Caki2 (cell line): ENCODE measurements around the gene ENO1. TPM values are rescaled to one million over a fixed set of nuclear protein-coding genes. Genes with fewer than 3 reads are reported as not detected.
"Not testable (repeated sequence)": the region's sequence is repeated elsewhere in the genome, so short reads cannot be mapped to it uniquely, and the experiment has no call there.

Experiments used
- DNase-seq: peaks from one replicate; pipeline ENCODE4 v3.0.0-alpha.2; 2015; ENCODE audit warnings: low read depth
- in situ Hi-C: cut with HindIII; loops from 2 replicates; pipeline ENCODE4 v1.10.0; 2016; ENCODE audit warnings: low sequenced_read_pairs, low pct_unique_long_range_greater_than_20kb, mixed read lengths
- total RNA-seq: library from RNA; depleted of rRNA; stranded (reverse); fragments of >200 nt; shearing (Covaris generic); gene quantifications from 2 replicates; pipeline ENCODE4 v1.2.3, GENCODE V29; 2014; ENCODE audit warnings: low replicate concordance

Gene ENO1
- total RNA-seq, 1 experiment from 2014 or later, result 4,382 TPM

DNA sequence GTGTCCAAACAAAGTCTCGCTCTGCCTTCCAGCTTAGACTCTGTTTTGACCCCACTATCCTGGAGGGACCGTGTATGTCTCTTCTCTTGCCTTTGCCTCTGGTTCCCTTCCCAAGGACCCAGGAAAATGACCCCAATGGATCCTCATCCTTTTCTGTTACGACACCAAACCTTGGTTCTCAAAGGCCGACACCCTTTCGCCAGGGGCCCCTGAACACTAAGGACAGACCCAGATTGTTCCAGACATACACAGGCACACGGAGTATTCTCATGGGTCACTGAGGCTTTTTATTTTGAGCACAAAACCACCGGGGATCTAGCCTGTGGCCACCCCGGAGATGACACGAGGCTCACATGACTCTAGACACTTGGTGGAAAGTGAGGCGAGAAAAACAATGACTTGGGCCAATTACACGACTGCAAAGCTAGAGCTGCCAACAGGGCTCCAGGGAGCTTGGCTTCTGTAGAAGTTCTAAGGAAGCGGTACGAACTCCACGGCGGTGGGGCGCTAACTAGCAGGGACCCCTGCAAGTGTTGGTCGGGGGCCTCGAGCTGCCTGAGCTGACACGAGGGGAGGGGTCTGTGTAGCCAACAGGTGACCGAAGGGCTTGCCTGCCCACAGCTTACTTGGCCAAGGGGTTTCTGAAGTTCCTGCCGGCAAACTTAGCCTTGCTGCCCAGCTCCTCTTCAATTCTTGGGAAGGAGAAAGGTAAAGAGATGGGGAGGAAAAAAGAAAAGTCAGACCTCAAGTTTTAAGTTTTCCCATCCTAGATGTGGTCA lies 17.6 kb downstream of the ENO1 start:
- no peak for DNase-seq

DNA sequence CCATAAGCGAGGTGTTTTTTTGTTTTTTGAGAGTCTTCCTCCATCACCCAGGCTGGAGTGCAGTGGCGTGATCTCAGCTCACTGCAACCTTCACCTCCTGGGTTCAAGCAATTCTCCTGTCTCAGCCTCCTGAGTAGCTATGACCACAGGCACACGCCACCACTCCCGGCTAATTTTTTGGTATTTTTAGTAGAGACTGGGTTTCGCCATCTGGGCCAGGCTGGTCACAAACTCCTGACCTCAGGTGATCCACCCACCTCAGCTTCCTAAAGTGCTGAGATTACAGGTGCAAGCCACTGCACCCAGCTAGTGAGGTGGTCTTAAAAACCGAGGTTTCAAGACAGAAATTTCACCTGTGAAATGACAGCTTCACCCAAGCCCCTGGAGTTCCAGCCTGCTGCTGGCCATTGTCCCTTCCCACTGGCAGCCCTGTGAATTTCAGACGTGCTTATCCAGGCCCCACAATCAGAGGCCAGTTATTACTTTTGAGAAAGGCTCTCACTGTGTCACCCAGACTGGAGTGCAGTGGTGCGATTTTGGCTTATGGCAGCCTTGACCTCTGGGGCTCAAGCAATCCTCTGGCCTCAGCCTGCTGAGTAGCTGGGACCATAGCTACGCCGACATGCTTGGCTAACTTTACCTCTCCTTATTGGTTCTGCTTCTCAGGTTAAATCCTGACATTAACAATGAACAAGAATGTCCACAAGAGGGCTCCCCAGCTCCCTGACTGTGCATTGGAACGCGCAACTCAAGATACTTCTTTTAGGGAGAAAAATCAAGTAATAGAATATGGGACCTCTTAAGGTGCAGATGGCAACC lies 19.4 kb downstream of the ENO1 start:
- in situ Hi-C loops, result no loop called here

More for the DNA sequence above, 17.6 kb downstream of the ENO1 start:
- in situ Hi-C loops, result no loop called here

DNA sequence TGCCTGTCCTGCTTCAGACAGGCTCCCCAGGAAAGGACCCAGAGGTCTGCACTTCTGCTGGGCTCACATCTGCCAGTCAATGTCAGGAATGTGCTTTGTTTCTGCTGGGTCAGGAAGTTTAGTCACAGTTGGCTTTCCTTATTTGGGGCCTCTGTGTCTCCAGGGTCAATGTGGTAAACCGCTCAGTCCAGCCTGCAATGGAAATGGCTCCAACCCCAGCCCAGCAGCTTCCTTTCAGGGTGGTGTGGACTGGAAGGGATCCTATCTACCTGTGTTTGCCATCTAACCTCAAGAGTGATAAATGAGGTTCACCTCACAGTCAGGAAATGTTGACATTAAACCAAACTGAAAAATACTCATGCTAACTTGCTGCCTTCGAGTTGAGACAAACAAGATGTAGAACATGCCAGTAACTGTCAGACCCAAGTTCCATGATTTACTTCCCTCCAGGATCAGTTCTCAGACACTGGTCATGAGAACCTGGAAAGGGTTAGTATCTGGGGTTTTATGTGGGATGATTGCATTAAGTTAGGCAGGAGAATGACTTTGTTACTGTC lies 20.3 kb downstream of the ENO1 start:
- in situ Hi-C loops, result no loop called here
- peak; percentile 48 for DNase-seq

More for the DNA sequence above, 19.4 kb downstream of the ENO1 start:
- DNase-seq, result peak; percentile 83

DNA sequence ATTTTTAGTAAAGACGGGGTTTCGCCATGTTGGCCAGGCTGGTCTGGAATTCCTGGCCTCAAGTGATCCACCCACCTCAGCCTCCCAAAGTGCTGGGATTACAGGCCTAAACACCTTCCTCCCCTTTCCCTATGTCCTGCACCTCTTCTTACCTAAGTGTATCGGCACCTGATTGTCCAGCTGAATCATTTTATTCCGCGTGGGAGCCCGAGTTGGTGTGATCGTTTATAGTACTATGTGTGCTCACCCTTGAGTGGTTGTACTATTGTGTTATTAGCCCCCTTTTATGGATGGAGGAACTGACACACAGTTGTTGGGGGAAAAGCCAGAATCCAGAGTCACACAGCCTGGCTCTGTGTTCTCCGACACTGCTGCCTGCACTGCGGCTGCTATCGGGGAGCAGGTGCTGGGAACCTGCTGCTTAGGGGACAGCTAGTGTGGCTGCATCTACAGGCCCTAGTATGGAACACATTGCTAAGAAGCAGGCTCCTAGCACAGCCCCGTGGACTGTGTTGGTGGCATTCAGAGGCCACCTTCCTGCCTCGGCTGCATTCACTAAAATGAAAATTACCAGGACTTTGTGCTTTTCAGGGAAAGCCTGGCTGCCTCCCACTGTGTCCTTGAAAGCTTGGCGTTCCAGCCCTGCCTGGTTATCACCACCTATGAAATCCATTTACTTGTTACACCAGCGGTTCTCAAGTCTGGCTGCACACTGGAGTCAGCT lies 21.6 kb downstream of the ENO1 start:
- in situ Hi-C loops, result no loop called here
- no peak for DNase-seq

DNA sequence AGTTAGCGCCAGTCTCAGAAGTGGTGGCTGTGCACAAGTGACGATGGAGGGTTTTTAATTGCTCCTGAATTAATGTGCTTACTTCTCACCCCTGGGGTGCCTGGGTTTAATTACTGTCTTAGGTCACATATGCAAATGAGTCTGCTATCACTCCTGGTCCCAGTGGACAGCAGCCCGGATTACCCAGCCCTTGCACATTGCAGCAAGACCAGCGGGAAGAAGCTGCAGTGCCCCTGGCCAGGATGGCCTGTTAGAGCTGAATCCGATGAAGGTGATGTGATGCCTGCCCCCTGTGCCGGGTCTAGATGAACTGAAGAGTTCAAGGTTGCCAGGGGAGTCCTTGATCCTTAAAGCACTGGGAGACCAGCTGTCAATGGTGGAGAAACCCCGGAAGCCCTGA lies 24.2 kb downstream of the ENO1 start:
- no peak for DNase-seq
- in situ Hi-C loops, result no loop called here

DNA sequence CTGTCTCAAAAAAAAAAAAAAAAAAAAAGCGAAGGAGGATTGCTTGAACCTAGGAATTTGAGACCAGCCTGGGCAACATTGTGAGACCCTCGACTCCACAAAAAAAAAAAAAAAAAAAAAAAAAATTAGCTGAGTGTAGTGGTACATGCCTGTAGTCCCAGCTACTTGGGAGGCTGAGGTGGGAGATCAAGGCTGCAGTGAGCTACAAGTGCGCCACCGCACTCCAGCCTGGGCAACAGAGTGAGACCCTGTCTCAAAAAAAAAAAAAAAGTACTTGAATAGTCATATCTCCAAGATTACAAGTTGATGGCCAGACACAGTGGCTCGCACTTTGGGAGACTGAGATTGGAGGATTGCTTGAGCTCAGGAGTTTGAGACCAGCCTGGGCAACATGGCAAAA lies 27.4 kb downstream of the ENO1 start:
- in situ Hi-C loops, result no loop called here
- DNase-seq, result no peak

DNA sequence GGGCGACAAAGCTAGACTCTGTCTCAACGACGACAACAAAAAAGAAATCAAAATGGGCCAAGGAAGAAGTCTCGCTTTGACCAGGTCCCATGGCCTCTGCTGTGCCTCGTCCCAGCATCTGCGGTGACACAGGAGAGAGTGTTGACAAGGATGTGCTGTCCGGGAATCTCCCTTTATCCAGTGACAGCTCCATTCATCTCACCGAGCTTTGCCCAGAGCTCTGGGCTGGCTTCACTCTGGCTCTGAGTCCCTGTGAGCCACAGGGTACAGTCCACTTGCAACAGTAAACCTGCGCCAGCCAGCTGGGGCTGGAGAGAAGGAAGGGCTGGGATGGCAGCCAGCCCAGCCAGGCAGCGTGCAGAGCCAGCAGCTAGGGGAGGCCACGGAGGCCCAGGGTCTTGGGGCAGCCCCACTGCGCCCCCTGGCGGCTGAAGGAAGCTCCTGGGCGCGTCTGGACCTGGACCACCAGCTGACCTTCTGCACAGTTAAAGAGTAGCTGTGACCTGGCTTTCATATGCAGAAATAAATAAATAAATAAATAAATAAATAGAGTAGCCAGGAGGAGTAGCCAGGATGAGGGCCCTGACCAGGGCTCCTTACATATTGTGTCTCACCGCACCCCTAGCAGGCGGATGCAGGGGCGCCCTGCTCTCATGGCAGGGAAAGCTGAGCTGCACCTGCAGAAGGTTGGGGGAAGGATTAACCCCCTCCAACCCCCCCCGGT lies 29.7 kb downstream of the ENO1 start:
- peak; percentile 87 for DNase-seq
- in situ Hi-C loops, result no loop called here

DNA sequence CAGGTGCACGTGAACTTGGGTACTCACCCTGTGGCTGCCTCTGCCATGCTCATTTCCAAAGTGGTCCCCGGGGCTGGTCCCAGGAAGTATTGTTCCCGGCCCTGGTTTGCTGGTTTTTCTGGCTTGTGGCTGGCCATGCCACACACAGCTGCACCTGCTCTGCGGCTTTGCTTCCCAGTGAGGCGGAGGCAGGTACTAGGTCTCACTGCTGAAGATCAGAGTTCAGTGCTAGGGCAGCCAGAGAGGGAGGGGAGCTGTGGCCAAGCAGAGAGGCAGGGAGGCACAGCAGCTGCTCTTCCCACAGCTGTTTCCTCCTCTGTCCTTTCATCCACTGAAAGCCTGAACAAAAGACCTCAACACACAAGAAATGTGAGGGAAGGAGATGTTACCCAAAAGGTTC lies 30.5 kb downstream of the ENO1 start:
- DNase-seq, result no peak
- in situ Hi-C loops, result no loop called here

DNA sequence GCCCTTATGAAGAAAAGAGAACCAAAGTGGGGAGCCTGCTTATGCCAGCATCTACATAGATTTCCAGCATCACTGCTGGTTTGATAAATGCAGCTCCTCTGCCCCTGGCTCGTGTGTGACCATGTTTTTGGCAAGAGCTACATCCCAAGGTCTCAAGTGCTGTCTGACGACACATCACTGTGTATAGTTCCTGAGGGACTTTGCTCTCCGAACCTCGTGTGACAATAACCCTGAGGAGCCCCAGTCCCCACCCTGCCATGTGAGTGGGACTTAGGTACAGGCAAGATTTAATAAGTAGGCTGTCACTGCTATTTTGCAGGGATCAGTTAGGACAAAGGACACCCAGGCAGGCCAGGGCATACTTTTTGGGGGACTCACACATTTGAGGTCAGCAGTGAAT lies 32.2 kb downstream of the ENO1 start:
- in situ Hi-C loops, result no loop called here
- no peak for DNase-seq

DNA sequence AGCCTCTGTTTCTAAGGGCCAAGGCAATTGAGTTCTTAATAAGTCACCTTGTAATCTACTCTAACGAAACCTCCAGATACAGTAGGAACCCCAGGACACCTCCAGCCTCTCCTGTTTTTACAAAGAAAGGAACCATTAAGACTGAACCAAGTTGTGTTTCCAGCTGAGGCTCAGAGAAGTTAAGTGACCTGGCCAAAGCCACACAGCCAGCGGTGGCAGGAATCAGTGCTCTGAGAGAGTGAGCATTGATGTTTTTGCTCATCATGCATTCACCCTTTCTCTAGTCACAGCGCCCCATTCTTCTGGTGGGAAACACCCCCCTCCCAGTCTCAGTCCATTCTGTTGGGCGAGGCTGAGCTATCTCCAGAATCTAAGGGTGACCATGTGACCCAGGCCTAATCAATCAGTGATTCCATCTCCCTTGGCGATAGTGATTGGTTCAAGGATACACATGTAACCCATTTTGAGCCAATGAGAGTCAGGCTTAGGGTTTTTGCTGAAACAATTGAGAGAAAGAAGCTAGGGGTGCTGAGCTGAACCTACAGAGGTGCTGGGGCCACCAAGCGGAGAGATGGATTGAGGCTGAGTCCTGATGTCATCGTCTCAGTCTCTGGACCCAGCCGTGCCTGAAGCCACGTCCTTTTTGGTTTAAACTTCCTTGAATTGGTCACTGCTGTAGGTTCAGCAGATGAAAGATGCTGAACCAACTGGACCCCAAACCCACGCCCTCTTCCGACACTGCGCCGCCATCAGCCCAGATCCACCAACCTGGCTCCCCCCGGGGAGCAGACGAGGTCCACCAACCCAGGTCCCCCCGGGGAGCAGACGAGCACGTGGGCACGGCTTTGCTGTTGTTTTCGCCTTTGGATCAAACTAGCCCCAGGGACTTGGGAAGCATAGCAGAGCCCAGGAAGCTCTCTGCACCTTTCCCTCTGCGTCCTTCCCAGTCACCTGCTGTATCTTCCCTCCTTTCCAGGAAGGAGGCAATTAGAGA lies 33.1 kb downstream of the ENO1 start:
- DNase-seq, result no peak
- in situ Hi-C loops, result no loop called here

DNA sequence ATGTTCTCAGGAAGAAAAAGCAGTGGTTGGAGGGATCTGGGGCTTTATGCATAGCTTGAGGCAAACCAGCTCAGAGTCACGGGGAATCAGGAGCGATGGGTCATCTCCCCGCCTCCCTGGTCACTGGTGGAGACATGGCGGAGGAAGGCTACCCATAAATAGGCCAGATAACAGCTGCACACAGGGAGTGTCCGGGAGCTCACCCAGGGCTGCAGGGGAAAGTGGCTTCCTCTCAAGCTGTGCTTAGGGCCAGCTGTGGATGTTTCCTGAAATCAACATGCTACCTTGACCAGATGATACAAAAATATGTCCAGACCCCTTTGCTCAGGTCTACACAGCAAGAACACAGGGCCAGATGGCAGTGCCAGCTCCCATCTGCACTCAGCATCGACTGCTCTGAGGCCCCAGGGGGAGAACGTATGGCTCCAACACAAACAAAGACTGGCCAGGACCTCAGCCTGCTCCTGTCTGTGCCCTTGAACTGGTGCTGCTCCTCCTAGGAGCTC lies 33.9 kb downstream of the ENO1 start:
- no peak for DNase-seq
- in situ Hi-C loops, result no loop called here

DNA sequence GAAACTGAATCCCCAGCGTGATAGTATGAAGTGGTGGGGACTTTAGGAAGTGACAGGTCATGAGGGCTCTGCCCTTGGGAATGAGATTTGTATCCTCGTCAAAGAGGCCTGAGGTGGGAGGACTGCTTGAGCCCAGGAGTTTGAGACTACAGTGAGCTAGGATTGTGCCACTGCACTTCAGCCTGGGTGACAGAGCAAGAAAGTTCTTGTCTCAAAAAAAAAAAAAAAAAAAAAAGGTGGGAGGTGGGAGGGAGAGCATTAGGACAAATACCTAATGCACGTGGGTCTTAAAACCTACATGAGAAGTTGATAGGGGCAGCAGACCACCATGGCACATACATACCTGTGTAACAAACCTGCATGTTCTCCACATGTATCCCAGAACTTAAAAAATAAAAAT lies 37.1 kb downstream of the ENO1 start:
- no peak for DNase-seq
- in situ Hi-C loops, result no loop called here

DNA sequence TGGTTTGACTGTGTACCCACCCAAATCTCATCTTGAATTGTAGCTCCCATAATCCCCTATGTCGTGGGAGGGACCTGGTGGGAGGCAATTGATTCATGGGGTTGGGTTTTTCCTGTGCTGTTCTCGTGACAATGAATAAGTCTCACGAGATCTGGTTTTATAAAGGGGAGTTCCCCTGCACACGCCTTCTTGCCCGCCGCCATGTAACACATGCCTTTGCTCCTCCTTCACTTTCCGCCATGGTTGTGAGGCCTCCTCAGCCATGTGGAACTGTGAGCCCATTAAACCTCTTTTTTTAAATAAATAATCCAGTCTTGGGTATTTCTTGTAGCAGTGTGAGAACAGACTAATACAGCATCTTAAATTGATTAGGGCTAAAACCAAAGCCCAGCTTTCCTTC lies 38.5 kb downstream of the ENO1 start:
- in situ Hi-C loops, result no loop called here
- DNase-seq, result no peak

DNA sequence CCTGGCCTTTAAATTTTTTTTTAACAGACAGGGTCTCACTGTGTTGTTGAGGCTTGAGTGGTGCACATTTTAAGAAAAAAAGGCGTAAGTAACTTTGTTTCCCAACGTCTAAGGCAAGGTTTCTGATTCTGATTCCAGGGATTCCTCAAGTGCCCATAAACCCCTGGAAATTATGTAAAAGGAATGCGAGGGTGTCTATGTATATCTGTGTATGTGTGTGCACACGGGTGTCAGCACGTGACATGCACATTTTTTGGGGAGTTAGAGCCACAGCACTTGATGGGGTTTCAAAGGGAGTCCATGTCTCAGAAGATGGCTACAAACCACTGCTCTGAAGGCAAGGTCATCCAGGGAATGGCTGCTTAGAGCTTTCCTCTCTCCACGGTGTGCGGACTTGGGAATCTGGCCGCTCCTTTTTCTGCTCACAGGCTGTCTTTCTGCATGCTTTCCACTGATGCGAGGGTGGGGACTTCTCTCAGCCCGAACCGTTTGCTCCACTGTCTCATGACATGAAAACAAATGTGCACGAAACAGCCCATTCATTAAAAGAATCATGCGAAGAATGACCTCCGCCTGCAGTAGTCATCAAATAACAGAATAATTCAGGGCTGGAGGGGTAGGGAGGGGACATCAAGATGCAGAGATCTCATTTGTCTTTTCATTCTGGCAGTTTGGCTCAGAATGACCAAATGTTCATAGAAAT lies 42.4 kb downstream of the ENO1 start:
- in situ Hi-C loops, result no loop called here

DNA sequence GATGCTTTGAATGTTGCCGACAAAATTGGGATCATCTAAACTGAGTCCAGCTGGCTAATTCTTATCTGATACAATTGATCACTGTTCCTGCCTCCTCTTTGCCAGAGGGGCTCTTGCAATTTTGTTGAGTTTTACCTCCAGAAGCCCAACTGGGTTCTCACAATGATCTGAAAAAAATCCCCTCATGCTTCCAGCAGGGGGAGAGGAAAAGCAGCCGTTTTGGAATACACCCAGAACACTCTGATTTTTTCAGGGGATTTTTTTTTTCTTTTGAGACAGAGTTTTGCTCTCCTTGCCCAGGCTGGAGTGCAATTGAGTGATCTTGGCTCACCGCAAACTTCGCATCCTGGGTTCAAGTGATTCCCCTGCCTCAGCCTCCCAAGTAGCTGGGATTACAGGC lies 47.1 kb downstream of the ENO1 start:
- in situ Hi-C loops, result no loop called here
- DNase-seq, result no peak

More for the DNA sequence above, 42.4 kb downstream of the ENO1 start:
- no peak for DNase-seq

DNA sequence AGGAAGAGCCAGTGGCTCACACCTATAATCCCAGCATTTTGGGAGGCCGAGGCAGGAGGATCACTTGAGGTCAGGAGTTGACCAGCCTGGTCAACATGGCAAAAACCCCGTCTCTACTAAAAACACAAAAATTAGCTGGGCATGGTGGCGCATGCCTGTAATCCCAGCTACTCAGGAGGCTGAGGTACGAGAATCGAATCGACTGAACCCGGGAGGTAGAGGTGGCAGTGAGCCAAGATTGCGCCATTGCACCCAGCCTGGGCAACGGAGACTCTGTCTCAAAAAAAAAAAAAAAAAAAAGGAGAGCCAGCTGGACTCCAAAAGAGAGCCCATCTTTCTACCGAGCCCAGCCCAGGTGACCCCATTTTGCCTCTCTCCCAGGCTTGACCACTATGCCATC lies 47.8 kb downstream of the ENO1 start:
- in situ Hi-C loops, DNase-seq: not testable (repeated sequence)
